ENCODE data around the gene LPCAT1. TPM values are rescaled to one million over a fixed set of nuclear protein-coding genes. Genes with fewer than 3 reads are reported as not detected.

The LPCAT1 gene
- total RNA-seq, 1 experiment from 2014 or later: 49.1 TPM

DNA sequence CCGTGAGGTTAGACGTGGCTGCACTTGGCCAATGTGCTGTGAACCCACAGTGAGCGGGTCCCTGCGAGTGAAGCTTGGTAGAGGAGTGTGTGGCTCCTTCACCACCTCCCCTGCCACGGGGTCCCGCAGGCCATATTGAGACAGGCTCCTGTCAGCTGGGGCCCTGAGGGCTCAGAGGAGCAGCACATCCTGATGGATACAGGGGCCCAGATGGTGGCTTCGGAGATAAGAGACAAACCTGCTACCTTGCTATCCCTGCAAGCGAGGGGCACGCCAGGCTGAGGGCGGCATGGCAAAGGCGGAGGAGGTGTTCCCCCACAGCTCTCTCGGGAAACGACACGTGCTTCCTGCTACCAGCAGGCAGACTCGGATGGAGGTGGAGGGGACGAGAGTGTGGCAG is 111.6 kb downstream of the LPCAT1 start:
- DNase-seq (ENCODE audit: low spot score): no peak

Small RNAs within 50 kb of the gene (small RNA-seq; reads per million reads assigned to genes)
- gene MIR6075: not detected

Other genes starting within 250 kb of the LPCAT1 start
- 0.23 and 4.9 TPM in 2 replicates for gene TERT, start 228.9 kb downstream of the LPCAT1 start, total RNA-seq (2014; rRNA removed; shearing (Covaris generic))
- gene CLPTM1L, start 178.9 kb downstream of the LPCAT1 start, total RNA-seq (2014; rRNA removed; shearing (Covaris generic)): 392 and 406 TPM in 2 replicates
- gene SLC6A3, start 78.5 kb downstream of the LPCAT1 start, total RNA-seq (2014; rRNA removed; shearing (Covaris generic)): not detected in 2 replicates

All from HT-29 (cell line).